H1 (cell line): ENCODE data around the gene IL1RL1. TPM values are rescaled to one million over a fixed set of nuclear protein-coding genes. Genes with fewer than 3 reads are reported as not detected.

Source experiments
- CTCF ChIA-PET: fragments of 300-600 bp; sonication (Branson Sonifier 250); formaldehyde crosslinking; loops from one replicate; lab custom pipeline; 2021; ENCODE audit not compliant: partially characterized antibody; lab: Charles Lee
- POLR2A ChIA-PET: fragments of 300-600 bp; sonication (Branson Sonifier 250); formaldehyde crosslinking; loops from one replicate; lab custom pipeline; 2021; ENCODE audit warnings: inconsistent platforms; ENCODE audit not compliant: partially characterized antibody; lab: Charles Lee
- DNase-seq, 2 experiments: peaks; one replicate each; pipeline versions ENCODE4 v3.0.0 to v3.0.0-alpha.2; 2010 to 2022; ENCODE audit warnings: low spot score in 2 of 2, low read depth in 1 of 2, mixed read lengths in 1 of 2
- FAIRE-seq: peaks from 2 replicates; lab custom pipeline; 2011; peaks lifted over from hg19 to GRCh38; lab: Jason Lieb, UNC
- H2AFZ ChIP-seq: 2 replicates; pipeline ENCODE4 v1.8.1; 2012; ENCODE audit warnings: low read length, inconsistent platforms
- H2AK5ac ChIP-seq: 2 replicates; pipeline ENCODE4 v1.6.1; 2013; ENCODE audit warnings: low read depth, low read length
- H2BK120ac ChIP-seq: replicated peaks from 2 replicates; pipeline ENCODE3; 2013; ENCODE audit warnings: low read depth, low read length, inconsistent platforms
- H2BK12ac ChIP-seq: 2 replicates; pipeline ENCODE4 v1.6.1; 2013; ENCODE audit warnings: low read depth, low read length
- H2BK15ac ChIP-seq: 2 replicates; pipeline ENCODE4 v1.6.1; 2013; ENCODE audit warnings: low read length
- H2BK20ac ChIP-seq: 2 replicates; pipeline ENCODE4 v1.6.1; 2013; ENCODE audit warnings: low read length
- H2BK5ac ChIP-seq: 2 replicates; pipeline ENCODE4 v1.6.1; 2013; ENCODE audit warnings: low read depth, low read length
- H3K14ac ChIP-seq: 2 replicates; pipeline ENCODE4 v1.6.1; 2013; ENCODE audit warnings: inconsistent platforms; ENCODE audit not compliant: insufficient read length
- H3K18ac ChIP-seq: 2 replicates; pipeline ENCODE4 v1.6.1; 2013; ENCODE audit warnings: low read length; ENCODE audit errors: extremely low read depth
- H3K23ac ChIP-seq: 2 replicates; pipeline ENCODE4 v1.6.1; 2013; ENCODE audit warnings: inconsistent platforms; ENCODE audit not compliant: insufficient read length
- H3K23me2 ChIP-seq: 2 replicates; pipeline ENCODE4 v1.6.1; 2013; ENCODE audit warnings: low read depth, low read length
- H3K27ac ChIP-seq: 2 replicates; pipeline ENCODE4 v1.6.1; 2011; ENCODE audit warnings: low read depth, low read length, inconsistent platforms
- H3K27me3 ChIP-seq, 4 experiments: replicated peaks in 1 of 4; 1 replicate in 1 of 4; 2 replicates in 3 of 4; pipeline versions ENCODE4 v1.6.1 to v1.8.1; 2011 to 2013; ENCODE audit warnings: low read length in 3 of 4, mild to moderate bottlenecking in 3 of 4, inconsistent platforms in 2 of 4, mixed read lengths in 2 of 4, moderate library complexity in 1 of 4; ENCODE audit not compliant: control insufficient read depth in 3 of 4, insufficient read depth in 3 of 4; ENCODE audit errors: extremely low read depth in 1 of 4
- H3K36me3 ChIP-seq, 4 experiments: 2 replicates each; pipeline versions ENCODE4 v1.6.1 to v1.8.1; 2011 to 2013; ENCODE audit warnings: mild to moderate bottlenecking in 4 of 4, low read length in 3 of 4, moderate library complexity in 2 of 4, control low read depth in 1 of 4, inconsistent platforms in 1 of 4; ENCODE audit not compliant: insufficient read depth in 4 of 4, control insufficient read depth in 2 of 4
- H3K4ac ChIP-seq: replicated peaks from 2 replicates; pipeline ENCODE3; 2013; ENCODE audit warnings: low read length, low read depth, mixed read lengths, inconsistent platforms; ENCODE audit not compliant: insufficient read length
- H3K4me1 ChIP-seq, 4 experiments: replicated peaks in 1 of 4; 1 replicate in 1 of 4; 2 replicates in 3 of 4; pipeline versions ENCODE4 v1.6.1 to v1.8.1; 2011 to 2013; ENCODE audit warnings: low read length in 3 of 4, inconsistent platforms in 2 of 4, mixed read lengths in 1 of 4; ENCODE audit not compliant: insufficient read depth in 4 of 4, control insufficient read depth in 3 of 4
- H3K4me2 ChIP-seq, 2 experiments: 2 replicates each; pipeline versions ENCODE4 v1.6.1 to v1.8.1; 2011 to 2013; ENCODE audit warnings: low read depth in 2 of 2, low read length in 2 of 2, control low read depth in 1 of 2, inconsistent platforms in 1 of 2, mild to moderate bottlenecking in 1 of 2; ENCODE audit not compliant: insufficient read depth in 1 of 2
- H3K4me3 ChIP-seq, 4 experiments: fragments of 200-600, 300-600 bp in 1 of 4; sonication (generic), shearing (Covaris generic), sonication (Bioruptor Twin) in 1 of 4; 2 replicates each; pipeline versions ENCODE4 v1.5.1 to v1.8.1; 2011 to 2016; ENCODE audit warnings: low read length in 4 of 4, low read depth in 3 of 4, control low read depth in 2 of 4, inconsistent platforms in 2 of 4, mild to moderate bottlenecking in 2 of 4, mixed read lengths in 1 of 4, moderate library complexity in 1 of 4; ENCODE audit not compliant: insufficient read depth in 2 of 4; ENCODE audit errors: extremely low read depth in 1 of 4
- H3K56ac ChIP-seq: replicated peaks from 2 replicates; pipeline ENCODE3; 2013; ENCODE audit warnings: low read depth, mild to moderate bottlenecking, mixed read lengths, low read length, inconsistent platforms; ENCODE audit not compliant: insufficient read length
- H3K79me1 ChIP-seq: 2 replicates; pipeline ENCODE4 v1.6.1; 2013; ENCODE audit warnings: low read depth, low read length, control low read depth
- H3K79me2 ChIP-seq, 2 experiments: 2 replicates each; pipeline versions ENCODE4 v1.6.1 to v1.8.1; 2012 to 2013; ENCODE audit warnings: low read length in 2 of 2, mild to moderate bottlenecking in 2 of 2, inconsistent platforms in 1 of 2; ENCODE audit not compliant: insufficient read depth in 2 of 2, control insufficient read depth in 1 of 2
- H3K9ac ChIP-seq, 4 experiments: replicated peaks in 1 of 4; 1 replicate in 1 of 4; 2 replicates in 3 of 4; pipeline versions ENCODE4 v1.6.1 to v1.8.1; 2011 to 2013; ENCODE audit warnings: low read depth in 3 of 4, low read length in 3 of 4, control low read depth in 2 of 4, mild to moderate bottlenecking in 2 of 4, moderate library complexity in 2 of 4, inconsistent platforms in 1 of 4; ENCODE audit errors: extremely low read depth in 1 of 4
- H3K9me3 ChIP-seq, 2 experiments: 2 replicates each; pipeline versions ENCODE4 v1.6.1 to v1.8.1; 2012 to 2013; ENCODE audit warnings: mild to moderate bottlenecking in 2 of 2, moderate library complexity in 2 of 2, control low read depth in 1 of 2, inconsistent platforms in 1 of 2, low read depth in 1 of 2, low read length in 1 of 2, mixed read lengths in 1 of 2; ENCODE audit not compliant: insufficient read depth in 2 of 2
- H4K20me1 ChIP-seq, 2 experiments: replicated peaks in 1 of 2; 2 replicates each; pipeline versions ENCODE3 to v1.8.1; 2011 to 2013; ENCODE audit warnings: inconsistent platforms in 2 of 2, low read length in 2 of 2, mild to moderate bottlenecking in 1 of 2; ENCODE audit not compliant: insufficient read depth in 2 of 2, control insufficient read depth in 1 of 2
- H4K5ac ChIP-seq: 2 replicates; pipeline ENCODE4 v1.6.1; 2013; ENCODE audit warnings: low read length, low read depth, mixed read lengths, inconsistent platforms; ENCODE audit not compliant: insufficient read length
- H4K8ac ChIP-seq: 2 replicates; pipeline ENCODE4 v1.8.0; 2013; ENCODE audit warnings: mild to moderate bottlenecking, moderate library complexity, low read length, inconsistent platforms; ENCODE audit not compliant: insufficient read depth; ENCODE audit errors: extremely low read depth
- H4K91ac ChIP-seq: replicated peaks from 2 replicates; pipeline ENCODE3; 2013; ENCODE audit warnings: low read length, mixed read lengths, inconsistent platforms; ENCODE audit not compliant: insufficient read length
- CHD1 ChIP-seq: IDR thresholded peaks from 2 replicates; pipeline ENCODE4 v1.6.1; 2012; ENCODE audit warnings: low read depth, low read length, improper control_type of control experiment
- SP4 ChIP-seq: IDR thresholded peaks from 2 replicates; pipeline ENCODE4 v1.6.1; 2012; ENCODE audit warnings: low read length, inconsistent platforms
- WGBS, 2 experiments: shearing (Covaris generic) in 1 of 2; methylation state at CpG; one replicate each; pipeline versions ENCODE4 v1.1.6 to v1.1.7; 2013 to 2015; ENCODE audit warnings: low lambda C conversion rate in 2 of 2, mixed read lengths in 2 of 2, inconsistent platforms in 1 of 2, low coverage in 1 of 2, missing lambda C conversion rate in 1 of 2; ENCODE audit not compliant: insufficient replicate concordance in 2 of 2, insufficient coverage in 1 of 2, insufficient read length in 1 of 2; ENCODE audit errors: extremely low coverage in 1 of 2, missing lambda C conversion rate in 1 of 2; 5-methylcytosine and 5-hydroxymethylcytosine counted together
- polyA plus RNA-seq, 7 experiments: library from polyadenylated mRNA; depleted of rRNA in 3 of 7; stranded (reverse) in 5 of 7; unstranded in 2 of 7; fragments of >200 nt in 5 of 7; fragments of 200-250 nt in 2 of 7; gene quantifications; 1 replicate in 5 of 7; 2 replicates in 1 of 7; 4 replicates in 1 of 7; pipeline versions ENCODE4 v1.2.1 to v1.2.3, GENCODE V29; 2011 to 2013; ENCODE audit warnings: missing spikeins in 2 of 7, mixed read lengths in 2 of 7
- total RNA-seq: library from RNA; stranded (reverse); fragmentation: NEBNext Ultra II Directional; extraction: Animal tissue kit (Norgen Biotek cat#: 25700); gene quantifications from 2 replicates; pipeline ENCODE4 v1.2.1, GENCODE V29; 2021

IL1RL1 gene
- total and polyA plus RNA-seq, 2 of the 8 experiments (the other 6 are each of a cell fraction or from before 2014, with no cell fraction given) = not detected

DNA sequence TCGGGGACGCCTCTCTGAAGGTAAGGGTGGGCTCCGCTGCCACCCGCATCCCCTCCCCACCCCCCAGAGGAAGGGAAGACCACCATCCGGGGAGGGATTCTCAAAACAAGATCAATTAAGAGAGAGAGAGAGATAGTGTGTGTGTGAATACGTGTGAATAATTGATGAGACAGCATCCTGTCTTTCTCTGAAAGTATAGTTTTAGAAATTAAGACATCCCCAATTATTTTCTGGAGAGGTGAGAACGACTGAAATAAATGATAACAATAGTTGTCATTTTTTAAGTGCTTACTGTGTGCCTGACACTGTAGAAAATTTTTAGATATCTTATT lies 45.0 kb downstream of the IL1RL1 start:
- Histone ChIP-seq H3K23ac (no peak overlapping the region), H3K79me2 (no peaks in the 10 kb centered on the region), H3K27ac (no peak overlapping the region), H4K20me1 (no peaks in the 10 kb centered on the region), H3K18ac (no peak overlapping the region), H4K8ac (no peak overlapping the region), H2BK5ac (no peak overlapping the region), H4K5ac (no peak overlapping the region), H3K14ac (no peak overlapping the region), H2BK120ac (no peak overlapping the region), H2AFZ (no peak overlapping the region), H3K9me3 (no peaks in the 10 kb centered on the region), H3K9ac (no peak overlapping the region), H2BK12ac (no peak overlapping the region), H3K23me2 (no peaks in the 10 kb centered on the region; the same call in 1 of the 2 replicates), H3K27me3 (peaks cover 0 to 13% (median 9%) of the 10 kb centered on the region in 4 experiments; a peak in 5 of 7 replicates), H2BK20ac (no peak overlapping the region), H4K91ac (no peak overlapping the region), H2AK5ac (no peak overlapping the region), H3K4me1 (0 out of 7 replicates have a peak, but pooled peaks cover 0 to 1% (median 0%) of the 10 kb centered on the region in 4 experiments), H3K4me2 (peak overlapping the region; percentile 35 to 74; a peak in 3 of 4 replicates), H2BK15ac (no peak overlapping the region), H3K4me3 (peak overlapping the region; percentile 41 to 71 (median 54); a peak in 7 of 8 replicates), H3K36me3 (no peaks in the 10 kb centered on the region), H3K79me1 (no peaks in the 10 kb centered on the region), H3K4ac (no peak overlapping the region), H3K56ac (no peak overlapping the region)
- DNase-seq (no peak), FAIRE-seq (no peak)
- WGBS, 2 experiments = 28% methylated on average over 4 of the region's 7 CpGs; no CpG with 5 or more reads in 1 of the 2 experiments
- POLR2A ChIA-PET = no interaction called here
- CTCF ChIA-PET = interaction anchor here (0.7 to 1.9 kb wide), 13 partner anchors 12 to 1194 kb away, joined by 3 to 9 read pairs (median 3); no protein-coding TSS in a partner anchor
- no peak for TF ChIP-seq CHD1
- TF ChIP-seq SP4 = no peak
